DMS114 treated with DMSO at 0.1 percent for 48 hours (cell line): ENCODE data around the gene FRMPD1.

Experiments
- DNase-seq: peaks from one replicate; lab custom pipeline; 2025; ENCODE audit not compliant: unreplicated experiment; lab: John Stamatoyannopoulos, UW

FRMPD1 gene

DNA sequence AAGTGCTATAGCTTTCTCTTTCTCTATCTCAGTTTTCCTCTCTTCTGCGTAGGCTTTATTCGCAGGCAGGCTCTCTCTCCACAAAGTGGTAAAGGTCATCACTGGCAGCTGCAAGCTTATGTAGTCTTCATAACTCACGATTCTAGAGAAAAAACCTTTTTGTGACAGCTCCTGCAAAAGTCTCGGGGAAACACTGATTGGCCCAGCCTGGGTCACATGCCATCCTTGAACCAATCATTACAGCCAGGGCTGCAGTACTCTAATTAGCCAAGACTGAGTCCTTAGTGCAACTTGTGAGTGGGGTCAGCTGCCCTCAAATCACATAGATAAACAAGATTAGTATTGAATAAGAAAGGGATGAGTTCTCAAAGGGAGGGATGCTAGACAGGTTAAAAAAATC is 18.3 kb upstream of the FRMPD1 start:
- DNase-seq: no peak

DNA sequence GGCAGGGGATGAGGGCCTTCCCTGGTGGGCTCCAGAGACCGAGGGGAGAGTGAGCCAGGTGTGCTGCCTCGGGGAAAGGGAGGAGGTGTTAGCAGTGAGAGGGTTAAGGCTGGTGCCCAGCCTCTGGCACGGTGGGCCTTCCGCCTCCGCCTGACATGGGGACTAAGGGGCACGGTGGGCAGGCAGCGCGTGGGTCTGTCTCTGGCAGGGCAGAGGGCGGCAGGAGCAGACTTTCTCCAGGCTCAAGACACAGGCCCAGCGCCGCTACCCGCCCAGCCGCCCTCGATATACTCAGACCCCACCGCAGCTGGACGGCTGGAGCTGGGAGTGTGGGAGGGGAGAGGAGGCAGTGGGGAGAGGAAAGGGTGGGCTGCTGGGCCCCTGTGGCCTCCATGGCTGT is 14.9 kb upstream of the FRMPD1 start:
- no peak for DNase-seq

DNA sequence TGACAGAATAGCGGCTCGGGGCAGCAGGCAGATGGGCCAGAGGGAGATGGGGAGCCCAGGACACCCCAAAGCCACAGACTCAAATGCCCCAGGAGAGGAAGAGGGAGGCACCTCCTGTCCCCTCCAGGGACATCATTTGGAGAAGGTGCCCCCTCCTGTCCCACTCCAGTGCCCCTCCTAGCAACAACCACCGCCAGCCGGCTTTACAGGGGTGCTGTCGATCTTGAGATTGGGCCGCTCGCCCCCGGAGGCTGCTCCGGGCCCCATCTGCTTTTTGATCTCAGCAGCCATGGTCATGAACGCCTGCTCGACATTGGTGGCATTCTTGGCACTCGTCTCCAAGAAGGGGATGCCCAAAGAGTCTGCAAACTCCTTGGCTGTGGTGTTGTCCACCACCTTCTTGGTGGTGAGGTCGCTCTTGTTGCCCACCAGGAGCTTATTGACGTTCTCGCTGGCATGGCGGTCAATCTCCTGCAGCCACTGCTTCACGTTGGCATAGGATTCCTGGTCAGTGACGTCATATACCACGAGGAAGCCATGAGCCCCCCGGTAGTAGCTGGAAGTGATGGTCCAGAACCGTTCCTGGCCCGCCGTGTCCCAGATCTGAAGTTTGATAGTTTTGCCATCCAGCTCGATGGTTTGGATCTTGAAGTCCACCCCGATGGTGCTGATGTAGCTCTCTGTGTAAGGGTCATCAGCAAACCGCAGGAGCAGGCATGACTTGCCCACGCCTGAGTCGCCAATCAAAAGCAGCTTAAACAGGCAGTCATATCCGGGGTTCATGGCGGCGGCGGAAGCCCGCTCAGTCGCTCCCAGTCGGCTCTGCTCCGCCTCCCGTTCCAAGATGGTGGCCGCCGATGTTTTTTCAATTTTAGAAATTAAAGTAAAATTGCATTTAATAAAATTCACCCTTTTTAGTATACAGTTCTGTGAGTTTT is 14.0 kb upstream of the FRMPD1 start:
- no peak for DNase-seq

DNA sequence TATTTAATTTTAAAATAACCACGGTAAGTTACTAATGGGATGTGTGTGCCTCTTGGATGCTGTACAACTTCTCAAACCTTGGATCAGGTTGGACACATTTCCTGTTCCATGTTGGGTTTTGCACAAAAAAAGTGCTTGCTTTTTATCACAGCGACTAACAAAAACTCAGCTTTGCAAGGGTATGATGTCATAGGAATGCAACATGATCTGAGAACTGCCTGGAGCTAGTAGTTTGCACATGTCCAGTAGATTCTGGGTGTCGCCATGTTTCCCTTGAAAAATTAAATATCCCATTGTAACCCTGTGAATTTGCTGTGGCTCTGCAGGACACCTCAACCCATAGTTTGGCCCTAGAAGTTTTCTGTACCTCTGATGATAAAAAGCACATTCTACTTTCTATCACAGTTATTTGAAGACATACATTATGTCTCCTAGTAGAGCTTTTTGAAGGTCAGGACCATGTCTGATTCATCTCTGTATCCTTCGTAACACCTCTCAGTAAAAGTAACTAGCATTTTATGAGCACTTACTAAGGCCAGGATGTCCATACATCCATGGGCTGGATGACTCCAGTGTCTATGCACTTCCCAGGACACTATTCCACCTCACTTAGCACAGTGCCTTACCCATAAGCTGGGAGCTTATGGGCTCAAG is 11.5 kb upstream of the FRMPD1 start:
- DNase-seq: no peak

DNA sequence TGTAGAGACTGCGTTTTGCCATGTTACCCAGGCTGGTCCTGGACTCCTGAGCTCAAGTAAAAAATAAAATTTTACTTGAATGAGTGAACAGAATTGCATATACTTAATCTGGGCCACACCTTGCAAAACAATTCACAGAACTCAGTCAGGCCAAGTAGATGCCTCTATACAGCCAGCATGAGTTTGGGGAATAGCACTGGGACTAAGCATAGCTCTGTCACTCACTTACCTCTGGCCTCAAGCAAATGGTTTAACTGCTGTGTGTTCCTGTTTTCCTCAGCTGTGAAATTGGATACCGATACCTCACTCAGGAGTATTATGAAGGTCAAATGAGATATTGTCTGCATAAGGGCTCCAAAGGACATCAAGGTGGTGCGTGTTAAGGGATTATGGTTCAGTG is 10.9 kb upstream of the FRMPD1 start:
- no peak for DNase-seq

DNA sequence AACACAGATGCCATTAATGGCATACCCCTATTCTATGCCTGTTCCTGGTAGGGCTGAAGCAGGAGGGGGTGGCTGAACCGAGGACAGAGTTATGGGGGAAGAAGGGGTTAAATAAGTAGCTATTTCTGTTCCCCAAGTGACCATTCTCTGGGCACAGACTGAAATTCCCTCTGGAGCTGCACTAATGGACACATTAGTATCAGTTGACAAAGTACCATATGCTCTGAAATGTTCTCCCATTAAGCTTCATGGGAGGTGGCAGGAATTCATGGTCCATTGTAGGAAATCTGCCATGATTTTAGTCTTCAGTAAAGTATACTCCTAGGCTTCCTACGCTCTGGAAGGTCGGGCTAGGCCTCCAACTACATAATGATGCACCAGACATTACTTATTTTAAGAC is 10.5 kb upstream of the FRMPD1 start:
- no peak for DNase-seq

DNA sequence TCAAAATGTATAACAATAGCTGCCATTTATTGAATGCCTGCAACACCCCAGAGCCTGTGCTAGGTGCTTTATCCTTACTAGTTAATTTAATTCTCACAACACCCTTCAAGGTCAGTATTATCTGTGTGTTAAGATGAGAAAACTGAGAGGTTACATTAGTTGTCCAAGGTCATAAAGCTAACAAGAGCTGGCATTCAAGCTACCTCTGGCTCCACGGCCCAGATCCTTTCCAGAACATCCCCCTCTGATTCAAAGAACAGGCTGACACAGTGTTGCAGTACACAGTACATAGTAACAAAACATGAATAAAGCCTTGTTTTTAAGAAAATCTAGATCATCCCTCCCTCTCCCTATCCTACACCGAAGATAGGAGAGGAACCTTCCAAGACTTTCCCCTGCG is 9.4 kb upstream of the FRMPD1 start:
- DNase-seq: no peak

DNA sequence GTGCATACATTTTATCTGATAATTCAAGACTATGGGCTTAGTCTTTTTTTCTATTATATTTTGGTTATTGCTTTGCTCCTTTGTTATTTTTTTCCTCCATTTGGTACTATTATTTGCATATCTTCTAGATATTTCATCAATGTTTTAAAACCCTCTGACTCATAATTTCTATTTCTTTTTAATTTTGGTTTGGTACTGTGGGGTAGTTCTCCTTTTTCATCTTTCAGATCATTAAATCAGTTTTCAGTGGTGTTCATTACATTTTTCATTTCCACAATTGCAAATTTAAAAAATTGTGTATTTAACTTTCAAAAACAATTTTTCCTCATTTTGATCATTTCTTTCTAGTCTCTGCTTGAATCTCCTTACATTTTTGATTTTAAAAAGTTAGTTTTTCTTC is 7.5 kb upstream of the FRMPD1 start:
- no peak for DNase-seq

DNA sequence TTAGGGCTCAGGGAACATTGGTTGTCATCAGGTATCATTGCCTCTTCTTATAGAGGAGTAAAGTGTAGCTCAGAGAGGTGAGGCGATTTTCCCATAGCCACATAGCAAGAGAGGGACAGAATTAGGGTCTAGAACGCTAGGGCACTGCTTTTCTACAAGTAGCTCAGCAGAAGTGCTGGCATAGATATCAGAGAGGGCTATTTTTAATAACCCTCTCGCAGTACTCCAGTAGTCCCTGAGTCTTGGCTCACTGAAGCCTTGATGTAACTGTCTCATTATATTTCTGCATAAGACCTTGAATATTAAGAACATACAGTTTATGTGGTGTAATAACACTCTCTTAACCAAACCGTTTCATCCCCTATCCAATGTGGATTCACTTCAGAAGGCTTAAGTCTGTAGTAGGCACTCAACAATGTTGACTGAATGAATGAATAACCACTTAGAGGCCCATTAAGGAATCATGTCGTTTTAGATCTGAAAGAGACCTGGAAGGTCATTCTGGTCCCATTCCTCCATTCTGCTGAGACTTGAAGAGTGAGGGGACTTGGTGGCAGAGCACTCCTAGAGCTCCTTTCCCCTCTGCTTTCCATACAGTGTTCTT is 4.7 kb upstream of the FRMPD1 start:
- no peak for DNase-seq

DNA sequence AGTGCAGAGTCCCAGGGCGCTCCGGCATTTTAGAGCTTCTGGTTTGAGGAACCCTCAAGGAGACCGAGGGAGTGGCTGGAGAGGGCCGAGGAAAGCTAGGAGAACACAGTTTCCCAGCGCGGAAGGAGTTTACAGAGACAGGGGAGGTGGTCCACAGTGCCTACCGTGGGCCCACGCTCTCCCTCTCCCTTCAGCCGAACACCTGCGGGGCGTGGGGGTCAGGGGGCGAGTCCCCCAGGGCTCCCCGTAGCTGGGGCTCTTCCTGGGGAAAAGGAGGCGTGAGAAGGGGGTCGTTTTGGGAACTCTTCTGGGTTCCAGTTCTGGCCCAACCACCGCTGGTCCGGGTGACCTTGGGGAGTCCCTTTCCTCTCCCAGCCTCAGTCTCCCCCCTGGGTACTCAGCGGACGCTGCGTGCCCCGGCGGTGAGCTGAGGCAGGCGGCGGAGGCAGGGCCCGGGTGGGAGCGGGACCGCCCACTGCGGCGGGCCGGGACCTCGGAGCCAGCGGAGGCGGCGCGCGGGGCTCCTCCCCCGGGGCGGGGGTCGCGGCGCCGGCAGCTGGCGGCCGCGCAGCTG is 368 bp upstream of the FRMPD1 start:
- no peak for DNase-seq

DNA sequence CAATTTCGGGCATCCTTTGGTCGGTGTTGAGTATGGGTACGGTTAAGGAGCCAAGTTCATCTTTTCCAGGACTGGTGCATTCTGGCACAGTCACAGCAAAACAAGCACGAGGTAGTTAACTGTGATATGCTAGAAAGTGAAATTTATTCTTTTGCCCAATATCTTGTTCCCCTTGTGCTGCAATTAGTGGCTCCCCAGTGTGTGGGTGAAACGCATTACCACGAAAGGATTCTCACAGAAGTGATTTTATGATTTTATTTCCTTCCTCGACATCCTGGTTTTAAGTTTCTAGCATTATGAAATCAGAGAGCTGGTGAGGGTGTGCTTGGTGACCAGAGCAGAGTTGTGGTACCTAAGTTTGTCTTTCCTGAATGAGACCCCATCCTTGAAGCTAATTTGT is 1.5 kb downstream of the FRMPD1 start:
- DNase-seq: no peak

DNA sequence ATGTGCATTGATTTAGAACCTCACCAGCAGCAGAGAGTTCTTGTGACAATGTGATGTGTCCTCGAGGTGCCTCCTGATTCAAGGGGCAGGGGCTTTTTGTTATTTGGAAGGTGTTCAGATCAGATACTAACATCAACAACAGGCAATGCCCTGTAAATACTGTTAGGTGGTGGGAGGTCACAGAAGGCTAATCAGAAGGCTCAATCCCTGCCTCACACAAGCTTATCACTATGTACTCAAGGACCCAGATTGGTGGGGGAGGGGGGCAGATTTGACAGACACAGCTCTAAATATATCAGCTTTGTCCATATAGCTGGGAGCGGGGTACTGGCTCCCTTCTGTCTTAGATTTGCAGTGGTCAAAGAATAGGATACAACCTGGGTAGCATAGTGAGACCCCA is 2.6 kb downstream of the FRMPD1 start:
- no peak for DNase-seq

DNA sequence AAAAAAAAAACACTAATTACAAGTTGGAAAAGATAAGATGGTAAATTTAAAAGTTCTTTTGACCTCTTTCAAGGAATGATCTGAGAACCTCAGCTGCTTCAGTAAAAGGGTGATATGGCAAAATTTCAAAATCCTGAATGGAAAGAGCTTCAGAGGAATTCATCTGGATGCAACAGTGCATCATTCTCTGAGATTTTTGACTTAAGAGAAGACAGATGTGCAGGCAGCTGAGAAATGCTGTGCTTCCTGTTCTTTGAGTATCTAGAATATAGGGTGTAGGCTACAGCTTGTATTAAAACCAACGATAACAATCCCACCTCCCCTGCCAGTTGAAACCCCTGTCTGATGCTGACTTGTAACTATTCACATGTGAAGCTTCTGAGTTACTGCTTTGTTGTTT is 6.2 kb downstream of the FRMPD1 start:
- DNase-seq: no peak

DNA sequence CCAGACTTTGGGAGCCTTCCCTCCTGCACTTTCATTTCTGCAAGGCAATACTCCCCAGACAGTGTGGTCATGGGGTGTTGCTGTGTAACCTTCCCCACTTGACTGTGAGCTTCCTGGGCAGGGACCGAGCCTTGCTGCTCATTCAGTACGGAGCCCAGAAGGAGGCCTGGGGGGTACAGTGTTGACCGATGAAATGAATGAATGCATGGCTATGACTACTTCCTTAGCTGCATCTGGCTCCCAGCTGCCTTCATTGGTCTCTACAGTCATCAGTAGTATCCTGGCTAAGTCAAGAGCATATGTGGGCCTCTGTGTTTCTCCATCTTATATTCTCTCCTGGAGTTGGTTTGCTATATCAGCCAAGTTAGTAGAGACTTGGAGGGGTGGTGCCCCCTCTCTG is 9.9 kb downstream of the FRMPD1 start:
- DNase-seq: no peak

DNA sequence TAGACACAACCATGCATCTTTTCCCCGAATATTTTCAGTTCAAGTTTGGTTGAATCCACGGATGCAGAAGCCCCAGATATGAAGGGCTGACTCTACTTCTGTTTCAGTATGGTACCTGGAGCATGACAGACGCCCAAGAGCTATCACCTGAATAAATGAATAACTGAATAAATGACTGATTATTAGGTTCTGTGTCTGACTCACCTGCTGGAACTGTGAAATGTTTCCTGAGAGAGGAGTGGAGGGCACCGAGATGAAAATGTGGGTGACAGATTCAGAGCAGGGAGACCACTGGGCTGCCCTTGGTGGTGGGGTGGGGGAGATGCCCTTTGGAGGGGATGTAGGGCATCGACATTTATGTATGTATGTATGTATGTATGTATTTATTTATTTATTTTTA is 13.2 kb downstream of the FRMPD1 start:
- DNase-seq: no peak

DNA sequence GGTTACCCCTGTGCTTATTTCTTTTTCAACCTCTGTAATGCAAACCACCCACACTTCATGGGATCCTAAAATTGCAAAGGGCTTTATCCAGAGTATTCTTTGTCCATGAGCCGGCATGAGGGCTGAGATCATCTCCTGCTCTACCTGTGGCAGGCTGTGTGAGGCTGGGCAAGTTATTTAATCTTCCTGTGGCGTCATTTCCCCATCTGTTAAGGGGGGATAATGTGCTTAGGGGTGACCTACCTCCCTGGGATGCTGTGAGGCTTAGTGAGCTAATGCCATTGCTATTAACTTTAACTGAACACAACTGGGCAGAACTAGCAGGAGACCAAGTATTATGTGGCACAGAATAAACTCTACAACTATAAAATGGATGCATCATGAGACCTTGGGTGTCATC is 17.0 kb downstream of the FRMPD1 start:
- no peak for DNase-seq

DNA sequence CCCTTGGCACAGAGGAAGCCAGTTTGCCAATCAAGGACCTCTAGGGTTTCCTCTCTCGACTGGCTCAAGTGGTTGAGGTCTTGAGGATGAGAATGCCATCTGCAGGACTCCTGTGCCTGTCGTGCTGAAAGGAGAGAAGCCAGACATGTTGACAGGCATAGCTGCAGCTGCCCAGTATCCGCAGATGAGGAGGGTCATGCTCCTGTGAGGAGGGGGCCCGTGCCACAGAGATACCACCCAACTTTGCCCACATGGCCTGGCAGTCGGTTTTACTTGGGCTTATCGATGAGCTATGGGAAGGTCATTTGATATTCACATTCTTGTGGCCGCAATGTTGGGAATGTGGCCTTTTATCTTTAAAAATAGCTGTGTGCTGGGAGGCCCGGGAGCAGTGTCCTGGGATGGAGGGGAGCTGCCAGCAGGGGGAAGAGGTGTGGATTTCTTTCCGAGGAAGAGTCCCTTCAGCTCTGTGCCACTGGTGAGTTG is 17.4 kb downstream of the FRMPD1 start:
- DNase-seq: no peak

DNA sequence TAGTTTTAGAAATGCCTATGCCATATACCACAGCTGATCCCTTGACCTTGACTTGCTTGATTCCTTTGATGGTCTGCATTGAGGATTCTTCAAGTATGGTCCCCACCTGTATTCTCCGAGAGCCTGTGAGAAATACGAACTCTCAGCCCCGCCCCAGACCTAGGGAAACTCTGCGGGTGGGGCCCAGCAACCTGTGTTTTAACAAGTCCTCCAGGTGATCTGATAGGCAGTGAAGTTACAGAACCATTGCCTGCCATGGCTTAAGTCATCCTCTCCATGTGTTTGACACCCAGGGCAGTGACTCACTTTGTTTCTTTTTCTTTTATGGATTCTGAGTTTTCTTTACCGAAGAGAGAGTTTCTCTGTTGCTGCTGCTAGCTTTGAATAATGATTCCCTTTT is 18.5 kb downstream of the FRMPD1 start:
- DNase-seq: no peak

DNA sequence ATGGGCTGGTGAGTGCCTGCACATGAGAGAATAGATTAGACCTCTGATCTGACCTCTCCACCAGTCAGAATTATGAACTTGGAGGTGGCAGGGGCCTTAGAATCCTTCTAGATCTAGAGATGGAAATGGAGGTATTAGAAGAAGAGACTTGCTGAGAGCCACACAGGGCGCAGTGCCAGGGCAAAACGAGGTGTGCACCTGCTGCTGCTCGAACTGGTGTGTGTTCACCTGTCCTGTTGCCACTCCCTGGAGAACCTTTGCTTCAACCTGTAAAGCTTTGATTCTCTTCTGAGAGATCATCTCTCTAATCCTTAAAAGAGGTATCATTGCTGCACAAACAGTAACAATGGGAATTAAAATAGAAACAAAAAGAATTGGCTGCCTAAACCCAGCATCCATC is 24.9 kb downstream of the FRMPD1 start:
- DNase-seq: no peak

DNA sequence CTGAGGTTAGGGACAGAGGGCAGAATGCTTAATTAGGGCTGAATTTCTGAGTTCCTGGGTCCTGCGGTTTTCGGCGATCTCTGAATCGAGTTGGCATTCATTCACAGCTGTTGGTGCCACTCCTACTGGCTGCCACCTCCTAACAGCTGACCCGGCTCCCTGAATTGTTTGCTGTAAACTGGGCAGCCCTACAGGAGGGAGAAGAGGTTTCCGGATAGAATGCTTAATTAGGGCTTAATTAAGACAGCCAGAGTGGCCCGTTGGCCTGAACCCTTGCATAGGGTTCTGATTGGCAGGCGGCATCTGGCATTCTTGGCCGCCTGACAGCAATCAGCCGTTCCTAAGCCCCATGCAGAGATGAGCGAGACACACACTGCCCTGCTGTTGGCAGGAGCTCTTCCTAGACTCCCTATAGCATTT is 25.7 kb downstream of the FRMPD1 start:
- no peak for DNase-seq

DNA sequence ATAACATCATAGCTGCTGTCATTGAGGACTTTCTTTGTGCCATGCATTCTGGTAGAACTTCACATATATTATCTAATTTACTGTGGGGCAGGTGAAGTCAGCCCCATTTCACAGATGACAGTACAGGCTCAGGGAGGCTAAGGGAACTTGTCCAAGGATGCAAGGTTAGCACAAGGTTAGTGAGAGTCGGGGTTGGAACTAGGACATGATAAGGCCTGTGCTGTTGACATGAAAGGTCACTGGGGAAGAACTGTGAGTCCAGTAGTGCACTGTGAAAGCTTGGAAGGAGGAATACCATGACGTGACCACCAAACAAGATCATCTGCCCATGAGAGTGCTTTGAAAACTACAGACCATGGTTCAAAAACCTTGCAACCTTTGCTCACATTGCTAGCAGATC is 26.7 kb downstream of the FRMPD1 start:
- no peak for DNase-seq

DNA sequence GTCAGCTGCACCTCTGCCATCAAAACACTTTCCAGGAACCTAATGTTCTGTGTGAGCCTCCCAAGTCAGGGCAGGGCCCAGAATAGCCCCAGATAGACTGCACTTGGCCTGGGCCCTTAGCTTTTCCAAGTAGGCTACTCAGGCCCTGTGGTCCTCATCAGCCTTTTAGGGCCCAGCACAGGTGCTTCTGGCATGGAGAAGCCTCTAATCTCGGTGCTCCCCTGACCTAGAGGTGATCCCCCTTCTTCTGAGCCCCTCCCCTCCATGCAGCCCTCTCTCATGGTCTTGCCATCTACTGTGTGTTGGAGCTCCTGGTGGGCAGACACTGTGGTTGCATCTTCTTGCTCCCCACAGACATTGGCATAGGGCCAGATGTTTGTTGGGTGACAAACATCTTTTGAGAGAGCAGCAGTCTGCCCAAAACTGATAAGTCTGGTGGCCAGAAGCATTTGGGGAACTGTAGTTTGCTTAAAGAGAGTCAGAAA is 28.1 kb downstream of the FRMPD1 start:
- DNase-seq: no peak
